WERI-Rb-1 (cell line): ENCODE data around the gene CIAO3.
"Not testable (repeated sequence)": the region's sequence is repeated elsewhere in the genome, so short reads cannot be mapped to it uniquely, and the experiment has no call there.

Source experiments
- DNase-seq: peaks from one replicate; pipeline ENCODE4 v3.0.0-alpha.2; 2020
- H3K27ac ChIP-seq: fragments of 250-450 bp; sonication (Bioruptor Pico); 2 replicates; pipeline ENCODE4 v1.5.1; 2020; ENCODE audit warnings: mild to moderate bottlenecking, moderate library complexity
- H3K27me3 ChIP-seq: fragments of 250-450 bp; sonication (Bioruptor Pico); 2 replicates; pipeline ENCODE4 v1.5.1; 2021; ENCODE audit warnings: mild to moderate bottlenecking, low read depth, moderate library complexity; ENCODE audit not compliant: insufficient read depth, severe bottlenecking
- H3K36me3 ChIP-seq: fragments of 250-450 bp; sonication (Bioruptor Pico); 2 replicates; pipeline ENCODE4 v1.5.1; 2020; ENCODE audit warnings: mild to moderate bottlenecking, moderate library complexity
- H3K4me3 ChIP-seq: 2 replicates; pipeline ENCODE4 v1.5.1; 2011; ENCODE audit warnings: low read depth, mild to moderate bottlenecking, control low read depth, low read length
- H3K9me3 ChIP-seq: fragments of 250-450 bp; sonication (Bioruptor Pico); 2 replicates; pipeline ENCODE4 v1.5.1; 2021; ENCODE audit warnings: mild to moderate bottlenecking, moderate library complexity; ENCODE audit not compliant: severe bottlenecking
- TF ChIP-seq, protein P1 (sequence below): IDR thresholded peaks from 2 replicates; pipeline ENCODE4 v1.5.1; 2011; ENCODE audit warnings: low read depth, mild to moderate bottlenecking, control low read depth, inconsistent platforms, low read length

CIAO3 gene

DNA sequence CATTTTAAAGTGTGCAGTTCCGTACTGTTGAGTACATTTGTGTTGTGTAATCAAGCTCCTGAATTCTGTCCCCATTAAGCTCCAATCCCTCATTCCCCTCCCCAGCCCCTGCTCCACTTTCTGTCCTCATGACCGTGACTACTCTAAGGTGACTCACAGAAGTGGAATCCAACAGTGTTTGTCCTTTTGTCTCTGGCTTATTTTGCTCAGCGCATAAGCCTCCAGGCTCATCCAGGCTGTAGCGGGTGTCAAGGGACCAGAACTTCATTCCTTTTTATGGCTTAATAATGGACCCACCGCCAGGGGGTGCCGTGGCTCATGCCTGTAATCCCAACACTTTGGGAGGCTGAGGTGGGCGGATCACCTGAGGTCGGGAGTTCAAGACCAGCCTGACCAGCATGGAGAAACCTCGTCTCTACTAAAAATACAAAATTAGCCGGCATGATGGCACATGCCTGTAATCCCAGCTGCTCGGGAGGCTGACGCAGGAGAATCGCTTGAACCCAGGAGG, 28.0 kb downstream of the CIAO3 start:
- not testable (repeated sequence) for H3K36me3 ChIP-seq, H3K27ac ChIP-seq, H3K4me3 ChIP-seq, H3K9me3 ChIP-seq
- TF ChIP-seq, protein P1, sequence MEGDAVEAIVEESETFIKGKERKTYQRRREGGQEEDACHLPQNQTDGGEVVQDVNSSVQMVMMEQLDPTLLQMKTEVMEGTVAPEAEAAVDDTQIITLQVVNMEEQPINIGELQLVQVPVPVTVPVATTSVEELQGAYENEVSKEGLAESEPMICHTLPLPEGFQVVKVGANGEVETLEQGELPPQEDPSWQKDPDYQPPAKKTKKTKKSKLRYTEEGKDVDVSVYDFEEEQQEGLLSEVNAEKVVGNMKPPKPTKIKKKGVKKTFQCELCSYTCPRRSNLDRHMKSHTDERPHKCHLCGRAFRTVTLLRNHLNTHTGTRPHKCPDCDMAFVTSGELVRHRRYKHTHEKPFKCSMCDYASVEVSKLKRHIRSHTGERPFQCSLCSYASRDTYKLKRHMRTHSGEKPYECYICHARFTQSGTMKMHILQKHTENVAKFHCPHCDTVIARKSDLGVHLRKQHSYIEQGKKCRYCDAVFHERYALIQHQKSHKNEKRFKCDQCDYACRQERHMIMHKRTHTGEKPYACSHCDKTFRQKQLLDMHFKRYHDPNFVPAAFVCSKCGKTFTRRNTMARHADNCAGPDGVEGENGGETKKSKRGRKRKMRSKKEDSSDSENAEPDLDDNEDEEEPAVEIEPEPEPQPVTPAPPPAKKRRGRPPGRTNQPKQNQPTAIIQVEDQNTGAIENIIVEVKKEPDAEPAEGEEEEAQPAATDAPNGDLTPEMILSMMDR = peak; percentile 45
- peak; percentile 79 for DNase-seq
- H3K27me3 ChIP-seq = peaks cover 12% of the 10 kb centered on the region

DNA sequence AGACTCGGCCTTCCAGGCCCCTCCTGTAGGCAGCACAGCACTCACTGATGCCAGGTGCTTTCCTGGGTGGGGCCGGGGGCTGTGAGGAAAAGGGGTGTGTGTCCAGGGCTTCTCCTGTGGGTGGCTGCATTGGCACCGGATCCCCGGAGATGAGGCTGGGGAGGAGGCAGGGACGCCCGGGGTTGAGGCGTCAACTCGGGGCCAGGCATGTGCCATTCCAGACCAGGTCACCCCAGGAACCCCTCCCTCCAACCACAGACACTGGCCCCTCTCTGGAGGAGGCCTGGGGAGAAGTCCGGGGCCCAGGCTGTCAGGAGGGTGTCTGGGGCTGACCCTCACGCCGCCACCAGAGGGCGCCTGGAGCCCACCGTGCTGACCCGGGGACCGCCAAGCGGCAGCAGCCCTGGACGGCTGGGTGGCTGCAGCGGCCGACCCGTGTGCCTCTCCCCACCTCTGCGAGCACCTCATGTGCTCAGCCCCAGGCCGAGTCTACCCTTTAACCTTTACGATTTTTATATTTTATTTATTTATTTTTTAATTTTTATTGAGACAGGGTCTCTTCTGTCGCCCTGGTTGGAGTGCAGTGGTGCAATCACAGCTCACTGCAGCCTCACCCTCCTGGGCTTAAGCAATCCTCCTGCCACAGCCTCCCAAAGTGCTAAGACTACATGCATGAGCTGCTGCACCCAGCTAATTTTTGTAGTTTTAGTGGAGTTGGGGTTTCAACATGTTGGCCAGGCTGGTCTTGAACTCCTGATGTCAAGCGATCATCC, 29.1 kb downstream of the CIAO3 start:
- DNase-seq = peak; percentile 83
- no peaks in the 10 kb centered on the region for H3K9me3 ChIP-seq
- TF ChIP-seq, protein P1 = peak; percentile 96
- H3K36me3 ChIP-seq = no peaks in the 10 kb centered on the region; the same call in 1 of the 2 replicates
- no peak overlapping the region for H3K27ac ChIP-seq
- peaks cover 12% of the 10 kb centered on the region for H3K27me3 ChIP-seq
- H3K4me3 ChIP-seq = no peak overlapping the region

DNA sequence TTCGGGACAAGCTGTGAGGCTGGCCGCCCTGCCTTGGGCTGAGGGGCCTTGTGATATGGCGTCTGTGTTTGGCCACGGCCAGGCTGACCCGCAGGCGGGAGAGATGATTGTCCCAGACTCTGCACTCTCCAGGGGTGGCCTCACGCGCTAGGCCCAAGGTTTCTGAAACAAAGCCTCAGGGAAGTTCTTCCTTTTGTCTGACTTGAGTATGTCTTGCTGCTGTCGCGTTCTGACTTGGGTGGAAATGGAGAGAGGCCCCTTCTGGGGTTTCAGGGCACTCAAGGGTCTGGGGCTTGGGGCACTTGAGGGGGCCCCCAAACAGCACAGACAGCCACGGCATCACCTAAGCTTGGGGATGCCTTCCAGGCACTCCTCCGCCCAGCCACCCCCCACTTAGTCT, 29.7 kb downstream of the CIAO3 start:
- peaks cover 15% of the 10 kb centered on the region for H3K27me3 ChIP-seq
- H3K27ac ChIP-seq = no peak overlapping the region
- DNase-seq = no peak
- no peaks in the 10 kb centered on the region for H3K9me3 ChIP-seq
- no peak overlapping the region for H3K4me3 ChIP-seq
- no peaks in the 10 kb centered on the region for H3K36me3 ChIP-seq
- TF ChIP-seq, protein P1 = no peak

DNA sequence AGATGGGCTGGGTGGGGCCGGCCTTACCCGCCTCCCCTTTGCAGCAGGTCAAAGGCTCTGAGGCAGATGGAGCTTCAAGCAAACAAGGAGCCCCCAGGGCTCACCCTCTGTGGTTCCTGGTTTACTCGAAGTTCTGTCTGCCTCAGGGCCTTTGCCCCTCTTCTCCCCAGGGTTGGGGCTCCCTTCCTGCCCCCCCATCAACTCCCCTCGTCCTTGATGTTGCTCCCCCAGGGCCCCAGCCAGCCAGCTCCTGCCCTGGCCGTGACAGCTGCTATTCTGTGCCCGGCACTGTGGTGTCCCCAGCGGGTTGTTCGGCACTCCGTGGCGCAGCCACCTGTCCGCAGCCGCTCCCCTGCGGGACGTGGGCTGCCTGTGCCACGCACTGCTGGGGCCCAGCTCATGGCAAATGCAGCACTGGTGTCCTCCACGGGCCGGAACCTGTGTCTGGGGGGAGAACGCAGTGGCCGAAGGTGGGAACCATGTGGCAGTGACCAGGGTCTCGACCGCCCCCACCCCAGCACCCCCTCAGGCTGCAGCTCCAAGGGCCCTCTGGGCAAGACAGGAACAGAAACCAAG, 30.2 kb downstream of the CIAO3 start:
- H3K4me3 ChIP-seq = no peak overlapping the region

DNA sequence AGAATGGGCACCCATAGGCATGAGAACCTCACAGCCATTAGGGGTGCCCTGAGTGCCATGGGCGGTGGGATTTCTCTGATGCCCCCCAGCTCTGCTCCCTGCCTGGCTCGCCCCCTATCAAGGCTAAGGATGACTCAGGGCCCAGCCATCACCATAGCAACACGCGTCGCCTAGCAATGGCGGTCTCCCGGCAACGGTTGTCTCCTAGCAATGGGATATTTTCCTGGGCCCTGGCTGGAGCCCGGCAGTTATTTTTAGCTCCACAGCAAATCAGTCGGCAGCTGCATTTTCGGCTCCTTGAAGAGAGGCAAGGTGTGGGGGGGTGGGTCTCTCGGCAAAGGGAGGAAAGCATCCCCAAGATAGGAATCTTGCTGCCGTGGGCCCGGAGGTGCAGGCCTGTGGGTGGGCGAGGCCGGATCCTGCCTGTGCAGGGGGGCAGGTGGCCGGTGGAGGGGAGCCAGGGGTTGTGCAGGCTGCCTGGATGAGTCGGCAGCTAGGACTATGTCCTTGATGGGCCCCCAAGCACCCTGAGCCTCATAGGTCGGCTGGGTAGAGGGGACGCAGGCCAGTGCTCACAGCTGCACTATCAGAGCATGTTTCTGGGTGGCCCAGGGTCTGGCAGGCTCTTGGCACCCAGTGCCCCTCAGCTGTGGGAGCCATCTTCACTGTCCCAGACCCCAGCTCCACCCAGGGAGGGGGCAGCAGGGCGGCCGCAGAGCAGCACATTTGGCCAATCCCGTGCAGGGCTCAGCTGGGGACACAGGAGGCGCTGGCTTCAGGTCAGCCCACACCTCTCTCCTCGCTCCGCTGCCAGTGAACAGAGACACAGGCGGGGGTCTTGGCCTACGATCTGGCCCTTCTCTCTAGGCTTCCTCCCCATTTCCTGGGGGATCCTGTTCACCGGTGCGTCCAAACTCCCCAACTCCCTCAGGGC, 31.0 kb downstream of the CIAO3 start:
- TF ChIP-seq, protein P1 = peak; percentile 45

More for the DNA sequence above, 30.2 kb downstream of the CIAO3 start:
- H3K9me3 ChIP-seq = no peaks in the 10 kb centered on the region
- no peak for DNase-seq
- TF ChIP-seq, protein P1 = no peak
- peaks cover 15% of the 10 kb centered on the region for H3K27me3 ChIP-seq
- no peak overlapping the region for H3K27ac ChIP-seq
- H3K36me3 ChIP-seq = no peaks in the 10 kb centered on the region

More for the DNA sequence above, 31.0 kb downstream of the CIAO3 start:
- Histone ChIP-seq H3K9me3 (no peaks in the 10 kb centered on the region), H3K4me3 (no peak overlapping the region), H3K27ac (no peak overlapping the region), H3K27me3 (peaks cover 15% of the 10 kb centered on the region), H3K36me3 (no peaks in the 10 kb centered on the region; the same call in 1 of the 2 replicates)
- DNase-seq = peak; percentile 80
